Measurements from ENCODE around the gene ALKBH5.

ALKBH5 gene

GRCh38 chr17:18234853-18235380 is 51.3 kb downstream of the ALKBH5 start:
- Histone ChIP-seq H3K4me3 (no peak overlapping the region), H3K27ac (peak overlapping the region in 13 of 21 experiments; percentile 31 to 83 (median 62))

GRCh38 chr17:18235743-18236256 is 52.2 kb downstream of the ALKBH5 start:
- Histone ChIP-seq H3K27ac (peak overlapping the region in 16 of 21 experiments; percentile 31 to 83 (median 58)), H3K4me3 (no peak overlapping the region)

GRCh38 chr17:18236494-18236893 is 52.9 kb downstream of the ALKBH5 start:
- Histone ChIP-seq H3K27ac (peak overlapping the region in 7 of 21 experiments; percentile 39 to 83 (median 61)), H3K4me3 (no peak overlapping the region)

DNA sequence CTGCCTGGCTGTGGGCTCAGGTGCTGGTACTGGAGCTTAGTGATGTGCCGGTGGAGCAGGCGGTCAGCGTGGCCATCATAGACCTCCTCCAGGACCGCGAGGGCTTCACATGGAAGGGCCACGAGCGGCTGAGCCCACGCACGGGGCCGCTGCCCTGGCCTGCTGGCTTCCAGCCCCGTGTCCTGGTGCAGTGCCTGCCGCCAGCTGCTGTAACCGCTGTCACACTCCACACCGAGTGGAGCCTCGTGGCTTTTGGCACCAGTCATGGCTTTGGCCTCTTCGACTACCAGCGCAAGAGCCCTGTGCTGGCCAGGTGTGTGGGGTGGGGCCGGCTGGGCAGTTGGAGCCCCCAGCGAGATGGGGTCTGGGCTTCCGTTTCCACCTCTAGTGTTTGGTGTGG is 53.8 kb downstream of the ALKBH5 start:
- H3K4me3 ChIP-seq = no peak overlapping the region
- H3K27ac ChIP-seq = no peak overlapping the region

- Histone ChIP-seq H3K27ac (no peak overlapping the region), H3K4me3 (no peak overlapping the region)
These were observed 54.7 kb downstream of the ALKBH5 start for GRCh38 chr17:18238299-18238698.

DNA sequence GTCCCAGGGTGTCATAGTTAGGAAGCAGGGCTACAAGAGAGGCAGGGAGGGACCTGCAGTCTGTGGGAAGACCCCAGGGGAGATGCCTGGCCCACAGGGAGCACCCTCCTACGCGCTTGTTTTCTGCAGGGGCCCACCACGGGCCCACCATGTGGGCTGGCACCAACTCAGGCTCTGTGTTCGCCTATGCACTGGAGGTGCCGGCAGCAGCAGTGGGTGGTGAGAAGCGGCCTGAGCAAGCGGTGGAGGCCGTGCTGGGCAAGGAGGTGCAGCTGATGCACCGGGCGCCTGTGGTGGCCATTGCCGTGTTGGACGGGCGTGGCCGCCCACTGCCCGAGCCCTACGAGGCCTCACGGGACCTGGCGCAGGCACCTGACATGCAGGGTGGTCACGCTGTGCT is 56.8 kb downstream of the ALKBH5 start:
- Histone ChIP-seq H3K27ac (no peak overlapping the region), H3K4me3 (no peak overlapping the region)

DNA sequence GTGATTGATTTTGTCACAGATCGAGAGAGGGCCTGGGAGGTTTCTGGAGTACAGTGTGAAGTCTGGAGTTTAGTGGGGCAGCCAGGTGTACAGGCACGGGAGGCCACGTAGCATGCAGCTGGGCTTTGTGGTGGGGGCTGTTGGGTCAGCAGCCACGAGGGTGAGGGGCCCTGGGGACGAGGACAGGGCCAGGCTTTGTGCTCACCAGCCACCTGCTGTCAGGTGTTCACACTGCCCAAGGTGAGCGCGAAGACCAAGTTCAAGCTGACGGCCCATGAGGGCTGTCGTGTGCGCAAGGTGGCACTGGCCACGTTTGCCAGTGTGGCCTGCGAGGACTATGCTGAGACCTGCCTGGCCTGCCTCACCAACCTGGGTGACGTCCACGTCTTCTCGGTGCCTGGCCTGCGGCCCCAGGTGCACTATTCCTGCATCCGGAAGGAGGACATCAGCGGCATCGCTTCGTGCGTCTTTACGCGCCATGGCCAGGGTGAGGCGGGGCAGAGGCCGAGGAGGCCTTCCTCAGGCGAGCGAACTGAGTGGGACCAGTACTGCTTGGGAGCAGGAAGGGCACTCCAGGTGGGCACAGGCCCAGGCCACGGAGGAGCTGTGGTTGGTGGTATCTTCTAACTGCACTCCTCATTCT is 57.7 kb downstream of the ALKBH5 start:
- no peak overlapping the region for H3K4me3 ChIP-seq
- no peak overlapping the region for H3K27ac ChIP-seq

- Histone ChIP-seq H3K27ac (no peak overlapping the region), H3K4me3 (no peak overlapping the region)
These were observed 61.6 kb downstream of the ALKBH5 start for GRCh38 chr17:18245038-18245776.

- H3K4me3 ChIP-seq = peak overlapping the region in 1 of 7 experiments; percentile 17
- peak overlapping the region in 2 of 21 experiments; percentile 0 to 24 for H3K27ac ChIP-seq
These were observed 62.6 kb downstream of the ALKBH5 start for GRCh38 chr17:18246109-18246725.

- H3K27ac ChIP-seq = peak overlapping the region in 3 of 21 experiments; percentile 0 to 44 (median 24)
- H3K4me3 ChIP-seq = peak overlapping the region in 1 of 7 experiments; percentile 17
These were observed 63.4 kb downstream of the ALKBH5 start for GRCh38 chr17:18246880-18247612.

DNA sequence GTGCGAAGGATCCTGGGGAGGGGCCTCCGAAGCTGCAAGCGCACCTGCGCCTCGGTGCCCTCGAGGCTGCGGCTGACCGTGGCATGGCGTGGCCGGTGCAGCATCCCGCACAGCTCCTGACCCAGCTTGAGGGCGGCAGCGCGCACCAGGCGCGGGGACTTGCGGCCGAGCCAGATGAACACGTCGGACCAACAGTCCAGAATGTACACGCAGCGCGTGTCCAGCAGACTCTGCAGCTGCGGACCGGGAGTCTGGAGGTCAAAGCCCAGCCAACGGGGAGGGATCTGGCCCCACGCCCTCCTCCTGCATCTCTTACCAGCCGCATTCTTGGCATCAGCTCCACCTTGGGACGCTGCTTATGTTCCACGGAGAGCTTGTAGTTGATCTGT is 64.0 kb downstream of the ALKBH5 start:
- no peak overlapping the region for H3K4me3 ChIP-seq
- peak overlapping the region in 1 of 21 experiments; percentile 44 for H3K27ac ChIP-seq

- H3K27ac ChIP-seq = peak overlapping the region in 6 of 21 experiments; percentile 2 to 46 (median 4)
- no peak overlapping the region for H3K4me3 ChIP-seq
These were observed 64.7 kb downstream of the ALKBH5 start for GRCh38 chr17:18248300-18248731.

DNA sequence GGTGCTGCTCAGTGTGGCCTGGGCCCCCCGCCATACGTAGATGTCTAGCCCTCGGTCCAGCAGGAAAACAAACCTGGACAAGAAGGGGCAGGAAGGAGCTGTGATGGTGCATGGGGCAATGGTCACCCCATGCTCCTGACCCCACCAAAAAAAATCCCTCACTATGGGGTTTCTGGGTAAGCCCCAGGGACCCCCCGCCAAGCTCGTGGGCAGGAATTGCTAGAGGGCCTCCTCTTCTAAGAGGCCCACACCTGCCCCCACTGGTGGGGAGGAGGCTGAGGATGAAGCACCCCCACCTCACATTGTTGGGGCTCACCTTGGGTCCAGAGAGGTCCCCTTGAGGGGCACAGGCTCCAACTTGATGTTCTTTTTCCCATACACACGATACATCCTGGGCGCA is 65.2 kb downstream of the ALKBH5 start:
- H3K27ac ChIP-seq = peak overlapping the region in 7 of 21 experiments; percentile 2 to 46 (median 4)

DNA sequence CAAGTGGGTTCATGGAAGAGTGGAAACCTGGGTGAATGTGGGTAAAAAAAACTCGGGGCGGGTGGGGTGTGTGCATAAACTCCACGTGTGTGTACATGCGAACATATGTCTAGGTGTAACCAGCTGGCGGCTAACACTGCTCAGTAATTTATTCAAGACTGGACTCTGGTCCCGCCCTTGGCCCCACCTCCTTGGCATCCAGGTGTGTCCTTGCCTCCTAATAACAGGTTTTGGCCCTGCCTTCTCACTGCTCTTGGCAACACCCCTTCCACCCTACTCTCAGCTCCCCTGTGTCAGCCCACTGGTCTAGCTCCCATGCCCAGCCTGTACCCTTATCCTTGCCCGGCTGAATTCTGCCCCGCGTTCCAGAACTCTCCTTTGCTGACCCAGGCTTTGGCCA is 66.6 kb downstream of the ALKBH5 start:
- Histone ChIP-seq H3K4me3 (no peak overlapping the region), H3K27ac (no peak overlapping the region)

More for the DNA sequence above, 65.2 kb downstream of the ALKBH5 start:
- H3K4me3 ChIP-seq = no peak overlapping the region

- Histone ChIP-seq H3K4me3 (no peak overlapping the region), H3K27ac (no peak overlapping the region)
These were observed 67.1 kb downstream of the ALKBH5 start for GRCh38 chr17:18250708-18251107.

GRCh38 chr17:18251204-18251603 is 67.6 kb downstream of the ALKBH5 start:
- no peak overlapping the region for H3K27ac ChIP-seq
- H3K4me3 ChIP-seq = no peak overlapping the region

GRCh38 chr17:18252160-18252559 is 68.5 kb downstream of the ALKBH5 start:
- no peak overlapping the region for H3K4me3 ChIP-seq
- H3K27ac ChIP-seq = no peak overlapping the region

GRCh38 chr17:18253187-18253884 is 69.7 kb downstream of the ALKBH5 start:
- no peak overlapping the region for H3K27ac ChIP-seq
- no peak overlapping the region for H3K4me3 ChIP-seq
